NCI-H2107 treated with DMSO at 0.1 percent for 48 hours (cell line): ENCODE measurements around the gene PIGU.
A peak's percentile ranks its signal among the peaks of the same experiment; 100 is the strongest.
"Not testable (repeated sequence)": the region's sequence is repeated elsewhere in the genome, so short reads cannot be mapped to it uniquely, and the experiment has no call there.

ENCODE experiments used
- DNase-seq: peaks from one replicate; lab custom pipeline; 2025; ENCODE audit not compliant: unreplicated experiment; lab: John Stamatoyannopoulos, UW

PIGU gene

GRCh38 chr20:34676642-34677373 is at the start of gene PIGU:
Gene PIGU, minus strand, starts transcription at chr20:34677092. Its CDS starts 7 bp downstream, at chr20:34677085.
- peak; percentile 71 for DNase-seq

- no peak for DNase-seq
Measured at GRCh38 chr20:34724172-34724571, 47.3 kb upstream of the PIGU start.

- not testable (repeated sequence) for DNase-seq
Measured at GRCh38 chr20:34722560-34722959, 45.7 kb upstream of the PIGU start.

- no peak for DNase-seq
Measured at GRCh38 chr20:34720266-34720665, 43.4 kb upstream of the PIGU start.

GRCh38 chr20:34719242-34720017 is 42.5 kb upstream of the PIGU start:
- not testable (repeated sequence) for DNase-seq

GRCh38 chr20:34717230-34718095 is 40.6 kb upstream of the PIGU start:
- DNase-seq: no peak

GRCh38 chr20:34716921-34717229 is 40.0 kb upstream of the PIGU start:
- no peak for DNase-seq

- no peak for DNase-seq
Measured at GRCh38 chr20:34715384-34715783, 38.5 kb upstream of the PIGU start.

- DNase-seq: not testable (repeated sequence)
Measured at GRCh38 chr20:34713944-34714515, 37.1 kb upstream of the PIGU start.

GRCh38 chr20:34713194-34713943 is 36.5 kb upstream of the PIGU start:
- no peak for DNase-seq

GRCh38 chr20:34712525-34713192 is 35.8 kb upstream of the PIGU start:
- DNase-seq: no peak

GRCh38 chr20:34711813-34712430 is 35.0 kb upstream of the PIGU start:
- no peak for DNase-seq

- DNase-seq: no peak
Measured at GRCh38 chr20:34710861-34711574, 34.1 kb upstream of the PIGU start.

GRCh38 chr20:34710568-34710839 is 33.6 kb upstream of the PIGU start:
- no peak for DNase-seq

- DNase-seq: peak; percentile 48
Measured at GRCh38 chr20:34709831-34710567, 33.1 kb upstream of the PIGU start.

GRCh38 chr20:34709044-34709830 is 32.3 kb upstream of the PIGU start:
- no peak for DNase-seq

GRCh38 chr20:34708621-34709043 is 31.7 kb upstream of the PIGU start:
- DNase-seq: peak; percentile 18
